Activated T-helper 1 cell treated with anti-CD3 and anti-CD28 coated beads, Interleukin-12 subunit alpha, Interleukin-12 subunit beta, Interleukin-2, Interleukin-4 antibody, amounts not matched to agents 30 ng/mL and 10 ng/mL and 1 ng/mL, durations not matched to agents 14 hours and 24 hours and 36 hours (primary cell): ENCODE data around the gene S1PR1. TPM values are rescaled to one million over a fixed set of nuclear protein-coding genes. Genes with fewer than 3 reads are reported as not detected.
"Not testable (repeated sequence)": the region's sequence is repeated elsewhere in the genome, so short reads cannot be mapped to it uniquely, and the experiment has no call there.

Experiments used
- DNase-seq: peaks from one replicate; pipeline ENCODE4 v3.0.0; 2021; ENCODE audit warnings: low spot score
- H3K27ac Mint-ChIP-seq: one replicate; pipeline ENCODE4 v1.8.0; 2021; ENCODE audit warnings: mild to moderate bottlenecking, mixed read lengths
- H3K27me3 Mint-ChIP-seq: one replicate; pipeline ENCODE4 v1.8.0; 2022; ENCODE audit warnings: mild to moderate bottlenecking, moderate library complexity, mixed read lengths; ENCODE audit not compliant: insufficient read depth
- H3K36me3 Mint-ChIP-seq: one replicate; pipeline ENCODE4 v1.8.0; 2021; ENCODE audit warnings: low read depth, mixed read lengths
- H3K4me1 Mint-ChIP-seq: one replicate; pipeline ENCODE4 v1.8.0; 2021; ENCODE audit warnings: low read depth, mixed read lengths
- H3K4me3 Mint-ChIP-seq: one replicate; pipeline ENCODE4 v1.8.0; 2021; ENCODE audit warnings: mild to moderate bottlenecking, moderate library complexity, mixed read lengths
- H3K9me3 Mint-ChIP-seq: one replicate; pipeline ENCODE4 v1.8.0; 2021; ENCODE audit warnings: mixed read lengths
- intact Hi-C: fragments of 100-400 bp; cut with micrococcal nuclease; formaldehyde crosslinking; loops from one replicate; pipeline ENCODE4 v1.15.1; 2024
- total RNA-seq: library from RNA; stranded (reverse); gene quantifications from 2 replicates; pipeline ENCODE4 v1.2.3, GENCODE V29; 2022

Gene S1PR1
- total RNA-seq, 1 donor from 2014 or later: 42.5 TPM

DNA sequence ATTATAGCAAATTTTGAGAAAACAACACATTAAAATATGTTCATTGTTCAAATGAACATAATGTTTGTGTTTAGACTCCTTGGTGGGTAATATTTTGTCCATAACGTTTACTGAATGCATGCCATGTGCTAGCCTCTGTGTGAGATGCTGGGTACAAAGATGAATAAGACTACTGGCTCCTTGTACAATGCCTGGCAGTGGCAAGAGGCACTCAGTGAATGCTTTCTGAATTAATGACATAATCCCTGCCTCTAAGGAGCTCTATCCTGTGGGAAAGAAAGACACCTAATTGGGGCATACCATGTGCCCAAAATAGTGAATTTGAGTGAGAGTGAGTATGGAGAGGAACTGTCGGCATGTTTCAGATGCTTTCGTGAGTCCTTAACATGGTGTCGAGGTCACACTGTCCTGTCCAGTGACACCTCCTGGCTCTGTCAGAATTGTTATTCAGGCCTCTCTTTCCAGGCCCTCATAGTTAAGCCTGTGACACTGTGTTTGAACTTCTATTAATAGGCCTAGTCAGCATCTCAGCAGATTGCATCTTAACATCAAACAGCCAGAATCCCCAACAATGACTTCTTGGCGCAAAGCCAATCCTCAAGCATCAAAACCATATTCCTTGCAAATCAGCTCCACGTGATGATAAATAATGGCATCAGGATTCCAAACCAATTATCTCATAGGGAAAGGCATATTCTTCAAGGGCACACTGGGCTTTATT lies 32.8 kb upstream of the S1PR1 start:
- H3K4me3 Mint-ChIP-seq: no peak overlapping the region
- intact Hi-C loops: no loop called here
- H3K27ac Mint-ChIP-seq: no peak overlapping the region
- peaks cover 32% of the 10 kb centered on the region for H3K4me1 Mint-ChIP-seq
- H3K9me3 Mint-ChIP-seq: peaks cover 4% of the 10 kb centered on the region
- no peak for DNase-seq
- no peaks in the 10 kb centered on the region for H3K27me3 Mint-ChIP-seq
- H3K36me3 Mint-ChIP-seq: peaks cover 7% of the 10 kb centered on the region

- no peak for DNase-seq
- H3K27me3 Mint-ChIP-seq: no peaks in the 10 kb centered on the region
- peaks cover 4% of the 10 kb centered on the region for H3K9me3 Mint-ChIP-seq
- no peak overlapping the region for H3K4me3 Mint-ChIP-seq
- H3K27ac Mint-ChIP-seq: peak overlapping the region; percentile 18
- intact Hi-C loops: loop anchor here (1.0 kb wide), 2 partner anchors 26 to 30 kb away; no protein-coding TSS in a partner anchor
- peaks cover 19% of the 10 kb centered on the region for H3K4me1 Mint-ChIP-seq
- peaks cover 6% of the 10 kb centered on the region for H3K36me3 Mint-ChIP-seq
Measured at GRCh38 chr1:101205457-101205856, 31.4 kb upstream of the S1PR1 start.

DNA sequence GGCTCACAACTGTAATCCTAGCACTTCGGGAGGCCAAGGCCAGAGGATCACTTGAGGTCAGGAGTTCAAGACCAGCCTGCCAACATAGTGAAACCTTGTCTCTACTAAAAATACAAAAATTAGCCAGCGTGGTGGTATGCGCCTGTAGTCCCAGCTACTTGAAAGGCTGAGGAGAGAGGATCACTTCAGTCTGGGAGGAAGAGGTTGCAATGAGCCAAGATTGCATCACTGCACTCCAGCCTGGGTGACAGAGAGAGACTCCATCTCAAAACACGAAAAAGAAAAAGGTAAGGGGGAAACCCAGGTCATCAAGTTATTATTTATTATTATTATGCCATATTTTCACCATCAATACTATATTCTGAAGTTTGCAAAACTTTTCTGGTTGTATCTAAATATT lies 30.7 kb upstream of the S1PR1 start:
- peaks cover 17% of the 10 kb centered on the region for H3K4me1 Mint-ChIP-seq
- H3K4me3 Mint-ChIP-seq, H3K27me3 Mint-ChIP-seq, H3K27ac Mint-ChIP-seq, intact Hi-C loops, DNase-seq, H3K9me3 Mint-ChIP-seq, H3K36me3 Mint-ChIP-seq: not testable (repeated sequence)

DNA sequence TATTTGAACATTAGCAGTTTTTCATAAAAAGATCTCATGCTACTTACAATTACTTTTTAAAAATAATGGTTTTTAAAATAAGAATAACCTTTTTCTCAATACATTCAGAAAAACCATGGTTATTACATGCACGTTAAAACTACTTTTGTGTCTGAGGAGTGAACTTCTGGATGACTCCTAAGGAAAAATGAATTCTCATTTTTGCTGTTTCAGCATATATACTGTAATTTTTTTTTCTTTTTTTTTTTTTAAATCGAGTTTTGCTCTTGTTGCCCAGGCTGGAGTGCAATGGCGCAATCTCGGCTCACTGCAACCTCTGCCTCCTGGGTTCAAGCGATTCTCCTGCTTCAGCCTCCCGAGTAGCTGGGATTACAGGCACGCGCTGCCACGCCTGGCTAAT lies 29.5 kb upstream of the S1PR1 start:
- H3K9me3 Mint-ChIP-seq, H3K27ac Mint-ChIP-seq, DNase-seq, intact Hi-C loops, H3K27me3 Mint-ChIP-seq, H3K4me3 Mint-ChIP-seq, H3K36me3 Mint-ChIP-seq: not testable (repeated sequence)
- peaks cover 17% of the 10 kb centered on the region for H3K4me1 Mint-ChIP-seq

- Mint-ChIP-seq H3K9me3 (no peaks in the 10 kb centered on the region), H3K27ac (no peak overlapping the region), H3K27me3 (no peaks in the 10 kb centered on the region), H3K4me1 (peaks cover 17% of the 10 kb centered on the region), H3K36me3 (peaks cover 10% of the 10 kb centered on the region), H3K4me3 (no peak overlapping the region)
- DNase-seq: no peak
- intact Hi-C loops: no loop called here
Measured at GRCh38 chr1:101207891-101208290, 28.9 kb upstream of the S1PR1 start.

- no peak for DNase-seq
- peaks cover 3% of the 10 kb centered on the region for H3K9me3 Mint-ChIP-seq
- peaks cover 10% of the 10 kb centered on the region for H3K4me1 Mint-ChIP-seq
- H3K27ac Mint-ChIP-seq: peak overlapping the region; percentile 7
- peaks cover 9% of the 10 kb centered on the region for H3K36me3 Mint-ChIP-seq
- no peak overlapping the region for H3K4me3 Mint-ChIP-seq
- no peaks in the 10 kb centered on the region for H3K27me3 Mint-ChIP-seq
- intact Hi-C loops: no loop called here
Measured at GRCh38 chr1:101215363-101216011, 21.3 kb upstream of the S1PR1 start.

- Mint-ChIP-seq H3K27me3 (no peaks in the 10 kb centered on the region), H3K36me3 (peaks cover 9% of the 10 kb centered on the region), H3K4me1 (peaks cover 20% of the 10 kb centered on the region), H3K27ac (no peak overlapping the region), H3K9me3 (peaks cover 3% of the 10 kb centered on the region), H3K4me3 (no peak overlapping the region)
- DNase-seq: no peak
- intact Hi-C loops: no loop called here
Measured at GRCh38 chr1:101216623-101217022, 20.2 kb upstream of the S1PR1 start.

DNA sequence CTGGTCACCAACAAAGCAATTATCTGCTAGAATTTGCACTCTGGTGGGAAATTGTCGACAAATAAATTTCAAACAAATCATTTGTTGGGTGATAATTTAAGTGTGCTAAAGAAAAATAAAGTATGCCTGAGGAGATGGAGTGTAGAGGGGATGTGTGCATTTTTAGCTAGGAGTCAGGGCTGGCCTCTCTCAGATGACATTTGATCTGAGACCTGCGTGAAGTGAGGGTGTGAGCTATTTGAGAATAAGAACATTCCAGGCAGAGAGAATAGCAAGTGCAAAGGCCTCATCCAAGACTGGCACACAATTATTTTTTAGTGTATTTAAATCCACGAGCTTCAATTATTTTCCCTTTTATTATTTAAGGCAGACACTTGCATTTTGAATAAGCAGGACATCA lies 19.7 kb upstream of the S1PR1 start:
- Mint-ChIP-seq H3K27me3 (no peaks in the 10 kb centered on the region), H3K4me3 (no peak overlapping the region)
- intact Hi-C loops: no loop called here

GRCh38 chr1:101218968-101219367 lies 17.9 kb upstream of the S1PR1 start:
- DNase-seq, H3K27me3 Mint-ChIP-seq, H3K9me3 Mint-ChIP-seq, H3K4me3 Mint-ChIP-seq, H3K27ac Mint-ChIP-seq, intact Hi-C loops: not testable (repeated sequence)
- peaks cover 34% of the 10 kb centered on the region for H3K4me1 Mint-ChIP-seq
- H3K36me3 Mint-ChIP-seq: peaks cover 13% of the 10 kb centered on the region

More for the DNA sequence above, 19.7 kb upstream of the S1PR1 start:
- no peak for DNase-seq
- Mint-ChIP-seq H3K9me3 (peaks cover 3% of the 10 kb centered on the region), H3K4me1 (peaks cover 26% of the 10 kb centered on the region), H3K36me3 (peaks cover 11% of the 10 kb centered on the region), H3K27ac (no peak overlapping the region)

DNA sequence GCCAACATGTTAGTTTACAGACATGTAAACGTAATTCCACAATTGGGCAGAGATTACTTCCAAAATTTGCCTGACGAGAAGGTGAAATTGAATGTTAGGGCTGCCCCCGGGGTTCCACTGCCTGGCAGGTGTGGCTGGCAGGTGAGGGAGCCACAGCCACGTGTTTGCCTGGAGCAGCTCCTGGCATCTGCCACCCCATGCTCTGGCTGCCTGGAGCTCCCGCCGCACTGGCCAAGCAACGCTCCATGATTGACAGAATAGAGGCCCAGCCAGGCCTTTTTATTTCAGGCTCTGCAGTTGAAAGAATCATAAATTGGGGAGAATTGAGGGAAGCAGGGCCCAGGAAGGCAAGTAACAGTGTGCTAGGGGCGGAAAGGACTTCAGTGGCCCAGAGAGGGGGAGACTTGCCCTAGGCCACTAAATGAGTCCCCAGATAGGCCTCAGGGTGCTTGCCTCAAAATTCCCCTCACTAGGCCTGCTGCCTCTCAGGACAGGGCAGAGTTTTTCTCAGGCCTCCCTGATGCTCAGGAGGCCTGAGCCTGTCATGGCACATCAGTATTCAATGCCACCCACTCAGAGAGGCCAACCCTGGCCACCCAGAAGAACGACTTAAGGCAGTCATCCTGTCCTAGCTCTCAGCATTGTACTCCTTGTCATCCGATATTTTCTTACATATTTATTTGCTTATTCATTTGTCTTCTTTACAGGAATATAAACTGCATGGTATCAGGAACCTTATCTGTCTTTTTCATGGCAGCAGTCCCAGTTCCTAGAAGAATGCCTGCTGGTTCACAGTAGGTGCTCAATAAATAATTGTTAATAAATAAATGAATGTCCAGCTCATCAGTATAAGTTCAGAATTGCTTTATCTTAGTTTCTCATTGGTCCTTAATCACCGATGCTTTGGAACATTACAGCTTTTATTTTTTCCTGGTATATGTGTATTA lies 16.6 kb upstream of the S1PR1 start:
- intact Hi-C loops: loop anchor here (2.0 kb wide), 1 partner anchor 15 kb away; no protein-coding TSS in a partner anchor
- no peaks in the 10 kb centered on the region for H3K9me3 Mint-ChIP-seq
- peak overlapping the region; percentile 69 for H3K27ac Mint-ChIP-seq
- no peak overlapping the region for H3K4me3 Mint-ChIP-seq
- peaks cover 36% of the 10 kb centered on the region for H3K4me1 Mint-ChIP-seq
- peaks cover 13% of the 10 kb centered on the region for H3K36me3 Mint-ChIP-seq
- no peak for DNase-seq
- no peaks in the 10 kb centered on the region for H3K27me3 Mint-ChIP-seq

DNA sequence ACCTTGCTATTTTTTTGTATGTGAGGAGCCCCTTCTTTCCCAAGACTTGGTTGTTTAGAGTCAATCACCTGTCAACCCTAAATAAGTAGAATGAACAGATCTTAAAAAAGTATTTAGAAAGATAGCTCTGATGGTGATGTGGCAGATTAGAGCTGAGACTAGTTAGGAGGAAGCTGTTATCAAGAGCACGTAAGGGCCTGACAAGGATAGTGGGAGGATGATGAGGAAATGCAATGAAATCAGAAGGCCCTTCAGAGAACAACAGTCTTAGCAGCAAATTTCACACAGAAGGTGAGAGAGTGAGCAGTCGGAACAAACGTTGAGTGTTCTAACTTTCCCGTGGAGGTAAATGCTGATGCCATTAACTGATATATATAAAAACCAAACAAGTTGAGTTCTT lies 15.9 kb upstream of the S1PR1 start:
- Mint-ChIP-seq H3K9me3 (no peaks in the 10 kb centered on the region), H3K4me3 (no peak overlapping the region), H3K27ac (peak overlapping the region; percentile 69), H3K4me1 (peaks cover 32% of the 10 kb centered on the region), H3K27me3 (no peaks in the 10 kb centered on the region), H3K36me3 (peaks cover 10% of the 10 kb centered on the region)
- intact Hi-C loops: loop anchor here (2.0 kb wide), 1 partner anchor 14 kb away; no protein-coding TSS in a partner anchor
- DNase-seq: no peak

DNA sequence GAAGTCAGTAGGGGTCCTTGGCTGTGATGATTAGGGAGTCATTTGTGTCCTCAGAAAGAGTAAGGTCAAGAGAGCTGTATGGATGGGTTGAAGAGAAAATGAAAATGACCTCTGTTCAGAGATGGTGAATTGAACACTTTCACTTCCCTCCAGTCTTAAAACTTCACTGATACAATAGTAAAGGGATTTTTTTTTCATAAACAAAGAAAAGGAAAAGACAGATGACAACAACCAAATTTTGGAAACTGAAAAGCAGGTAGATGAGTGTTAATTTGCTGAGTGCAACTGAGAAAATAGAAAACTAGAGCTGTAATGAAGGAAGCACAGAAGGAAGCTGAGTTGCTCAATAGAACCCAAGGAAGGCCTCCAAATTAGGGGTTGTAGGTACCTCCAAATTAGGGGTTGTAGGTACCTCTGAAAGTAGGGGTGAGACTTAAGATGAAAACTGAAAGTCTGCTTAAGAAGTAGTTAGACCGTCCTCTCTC lies 14.8 kb upstream of the S1PR1 start:
- intact Hi-C loops: loop anchor here (2.0 kb wide), 1 partner anchor 13 kb away; no protein-coding TSS in a partner anchor
- Mint-ChIP-seq H3K36me3 (peaks cover 10% of the 10 kb centered on the region), H3K4me3 (peak overlapping the region; percentile 58), H3K27ac (peak overlapping the region; percentile 56), H3K4me1 (peaks cover 26% of the 10 kb centered on the region), H3K9me3 (no peaks in the 10 kb centered on the region), H3K27me3 (no peaks in the 10 kb centered on the region)
- DNase-seq: no peak
